Measurements from ENCODE around the gene SFTPA2. TPM values are rescaled to one million over a fixed set of nuclear protein-coding genes. Genes with fewer than 3 reads are reported as not detected.
"Not testable (repeated sequence)": the region's sequence is repeated elsewhere in the genome, so short reads cannot be mapped to it uniquely, and the experiment has no call there.

The SFTPA2 gene
- not detected in 2 replicates for total RNA-seq

- Mint-ChIP-seq H3K27ac (no peak within 1 kb of the TSS), H3K9me3 (no peaks in the 10 kb centered on the region), H3K4me1 (ENCODE audit: low read depth) (no peaks in the 10 kb centered on the region), H3K4me3 (ENCODE audit: low read depth) (no peak within 1 kb of the TSS), H3K27me3 (ENCODE audit: low read depth) (peaks cover 16% of the 10 kb centered on the region), H3K36me3 (ENCODE audit: low read depth) (no peaks in the 10 kb centered on the region)
- no peak for DNase-seq (ENCODE audit: low spot score)
- intact Hi-C loops (cut with micrococcal nuclease) = loop anchor here (5.0 kb wide), 1 partner anchor 372 kb away; no protein-coding TSS in a partner anchor
Observed at GRCh38 chr10:79560160-79560709, at the start of gene SFTPA2. Gene SFTPA2 (minus strand): TSS chr10:79560407. CDS start chr10:79559483, 924 bp downstream.

GRCh38 chr10:79608505-79609375 is 48.5 kb upstream of the SFTPA2 start:
- Mint-ChIP-seq H3K36me3 (ENCODE audit: low read depth) (no peaks in the 10 kb centered on the region), H3K4me3 (ENCODE audit: low read depth) (no peak overlapping the region), H3K27me3 (ENCODE audit: low read depth) (peaks cover 6% of the 10 kb centered on the region), H3K4me1 (ENCODE audit: low read depth) (no peaks in the 10 kb centered on the region), H3K9me3 (no peaks in the 10 kb centered on the region), H3K27ac (no peak overlapping the region)
- DNase-seq (ENCODE audit: low spot score) = no peak
- intact Hi-C loops (cut with micrococcal nuclease) = loop anchor here (1.0 kb wide), 1 partner anchor 71 kb away; no protein-coding TSS in a partner anchor

GRCh38 chr10:79605308-79605707 is 45.1 kb upstream of the SFTPA2 start:
- DNase-seq (ENCODE audit: low spot score) = no peak
- Mint-ChIP-seq H3K4me1 (ENCODE audit: low read depth) (no peaks in the 10 kb centered on the region), H3K27me3 (ENCODE audit: low read depth) (peaks cover 9% of the 10 kb centered on the region), H3K4me3 (ENCODE audit: low read depth) (no peak overlapping the region), H3K27ac (no peak overlapping the region), H3K9me3 (no peaks in the 10 kb centered on the region), H3K36me3 (ENCODE audit: low read depth) (no peaks in the 10 kb centered on the region)
- intact Hi-C loops (cut with micrococcal nuclease) = no loop called here

- Mint-ChIP-seq H3K4me1 (ENCODE audit: low read depth) (no peaks in the 10 kb centered on the region), H3K36me3 (ENCODE audit: low read depth) (no peaks in the 10 kb centered on the region), H3K4me3 (ENCODE audit: low read depth) (no peak overlapping the region), H3K9me3 (no peaks in the 10 kb centered on the region), H3K27ac (no peak overlapping the region), H3K27me3 (ENCODE audit: low read depth) (peaks cover 7% of the 10 kb centered on the region)
- intact Hi-C loops (cut with micrococcal nuclease) = no loop called here
- DNase-seq (ENCODE audit: low spot score) = no peak
Observed at GRCh38 chr10:79604294-79604693, 44.1 kb upstream of the SFTPA2 start.

- Mint-ChIP-seq H3K27me3 (ENCODE audit: low read depth) (peaks cover 9% of the 10 kb centered on the region), H3K36me3 (ENCODE audit: low read depth) (no peaks in the 10 kb centered on the region), H3K27ac (no peak overlapping the region), H3K4me3 (ENCODE audit: low read depth) (no peak overlapping the region), H3K9me3 (peaks cover 8% of the 10 kb centered on the region), H3K4me1 (ENCODE audit: low read depth) (no peaks in the 10 kb centered on the region)
- intact Hi-C loops (cut with micrococcal nuclease) = no loop called here
- no peak for DNase-seq (ENCODE audit: low spot score)
Observed at GRCh38 chr10:79602953-79603352, 42.7 kb upstream of the SFTPA2 start.

- H3K36me3 Mint-ChIP-seq (ENCODE audit: low read depth) = no peaks in the 10 kb centered on the region
- intact Hi-C loops (cut with micrococcal nuclease) = no loop called here
Observed at GRCh38 chr10:79601939-79602338, 41.7 kb upstream of the SFTPA2 start.

GRCh38 chr10:79599644-79600043 is 39.4 kb upstream of the SFTPA2 start:
- H3K27ac Mint-ChIP-seq; intact Hi-C loops (cut with micrococcal nuclease); H3K4me3 Mint-ChIP-seq (ENCODE audit: low read depth); DNase-seq (ENCODE audit: low spot score); H3K4me1 Mint-ChIP-seq (ENCODE audit: low read depth); H3K36me3 Mint-ChIP-seq (ENCODE audit: low read depth); H3K27me3 Mint-ChIP-seq (ENCODE audit: low read depth): not testable (repeated sequence)
- peaks cover 22% of the 10 kb centered on the region for H3K9me3 Mint-ChIP-seq

More at GRCh38 chr10:79601939-79602338, 41.7 kb upstream of the SFTPA2 start:
- H3K4me3 Mint-ChIP-seq (ENCODE audit: low read depth) = no peak overlapping the region
- DNase-seq (ENCODE audit: low spot score) = no peak
- no peaks in the 10 kb centered on the region for H3K4me1 Mint-ChIP-seq (ENCODE audit: low read depth)
- peaks cover 5% of the 10 kb centered on the region for H3K27me3 Mint-ChIP-seq (ENCODE audit: low read depth)
- no peak overlapping the region for H3K27ac Mint-ChIP-seq
- peaks cover 18% of the 10 kb centered on the region for H3K9me3 Mint-ChIP-seq

- intact Hi-C loops (cut with micrococcal nuclease) = no loop called here
- H3K27me3 Mint-ChIP-seq (ENCODE audit: low read depth) = peaks cover 10% of the 10 kb centered on the region
- H3K9me3 Mint-ChIP-seq = peaks cover 22% of the 10 kb centered on the region
- no peak overlapping the region for H3K27ac Mint-ChIP-seq
- H3K4me3 Mint-ChIP-seq (ENCODE audit: low read depth) = no peak overlapping the region
- no peak for DNase-seq (ENCODE audit: low spot score)
- H3K4me1 Mint-ChIP-seq (ENCODE audit: low read depth) = no peaks in the 10 kb centered on the region
- H3K36me3 Mint-ChIP-seq (ENCODE audit: low read depth) = no peaks in the 10 kb centered on the region
Observed at GRCh38 chr10:79595510-79595909, 35.3 kb upstream of the SFTPA2 start.

- H3K36me3 Mint-ChIP-seq (ENCODE audit: low read depth); DNase-seq (ENCODE audit: low spot score); H3K4me3 Mint-ChIP-seq (ENCODE audit: low read depth); H3K4me1 Mint-ChIP-seq (ENCODE audit: low read depth); intact Hi-C loops (cut with micrococcal nuclease); H3K27ac Mint-ChIP-seq: not testable (repeated sequence)
- Mint-ChIP-seq H3K9me3 (peaks cover 22% of the 10 kb centered on the region), H3K27me3 (ENCODE audit: low read depth) (peaks cover 12% of the 10 kb centered on the region)
Observed at GRCh38 chr10:79594565-79594964, 34.4 kb upstream of the SFTPA2 start.

GRCh38 chr10:79593377-79593776 is 33.2 kb upstream of the SFTPA2 start:
- DNase-seq (ENCODE audit: low spot score) = no peak

GRCh38 chr10:79588800-79589199 is 28.6 kb upstream of the SFTPA2 start:
- H3K36me3 Mint-ChIP-seq (ENCODE audit: low read depth) = no peaks in the 10 kb centered on the region
- no peak for DNase-seq (ENCODE audit: low spot score)
- no peaks in the 10 kb centered on the region for H3K4me1 Mint-ChIP-seq (ENCODE audit: low read depth)
- H3K27me3 Mint-ChIP-seq (ENCODE audit: low read depth) = peaks cover 21% of the 10 kb centered on the region
- intact Hi-C loops (cut with micrococcal nuclease) = no loop called here
- no peaks in the 10 kb centered on the region for H3K9me3 Mint-ChIP-seq
- no peak overlapping the region for H3K4me3 Mint-ChIP-seq (ENCODE audit: low read depth)
- no peak overlapping the region for H3K27ac Mint-ChIP-seq

More at GRCh38 chr10:79593377-79593776, 33.2 kb upstream of the SFTPA2 start:
- Mint-ChIP-seq H3K4me3 (ENCODE audit: low read depth) (no peak overlapping the region), H3K4me1 (ENCODE audit: low read depth) (no peaks in the 10 kb centered on the region), H3K27me3 (ENCODE audit: low read depth) (peaks cover 19% of the 10 kb centered on the region), H3K27ac (no peak overlapping the region), H3K36me3 (ENCODE audit: low read depth) (no peaks in the 10 kb centered on the region), H3K9me3 (peaks cover 18% of the 10 kb centered on the region)
- intact Hi-C loops (cut with micrococcal nuclease) = no loop called here

- H3K27me3 Mint-ChIP-seq (ENCODE audit: low read depth) = peaks cover 21% of the 10 kb centered on the region
- intact Hi-C loops (cut with micrococcal nuclease) = no loop called here
Observed at GRCh38 chr10:79586933-79587332, 26.7 kb upstream of the SFTPA2 start.

GRCh38 chr10:79585870-79586527 is 25.8 kb upstream of the SFTPA2 start:
- Mint-ChIP-seq H3K27me3 (ENCODE audit: low read depth) (peaks cover 20% of the 10 kb centered on the region), H3K36me3 (ENCODE audit: low read depth) (no peaks in the 10 kb centered on the region), H3K4me3 (ENCODE audit: low read depth) (no peak overlapping the region), H3K9me3 (no peaks in the 10 kb centered on the region), H3K27ac (no peak overlapping the region), H3K4me1 (ENCODE audit: low read depth) (no peaks in the 10 kb centered on the region)
- intact Hi-C loops (cut with micrococcal nuclease) = no loop called here
- no peak for DNase-seq (ENCODE audit: low spot score)

More at GRCh38 chr10:79586933-79587332, 26.7 kb upstream of the SFTPA2 start:
- DNase-seq (ENCODE audit: low spot score) = no peak
- Mint-ChIP-seq H3K27ac (no peak overlapping the region), H3K4me3 (ENCODE audit: low read depth) (no peak overlapping the region), H3K36me3 (ENCODE audit: low read depth) (no peaks in the 10 kb centered on the region), H3K9me3 (no peaks in the 10 kb centered on the region), H3K4me1 (ENCODE audit: low read depth) (no peaks in the 10 kb centered on the region)

All from activated T-helper 2 cell treated with anti-CD3 and anti-CD28 coated beads, Interferon-gamma antibody, Interleukin-2, Interleukin-4, amounts not matched to agents 10 μg/mL and 5 μg/mL and 100 μg/mL, durations not matched to agents 14 hours and 24 hours and 36 hours (primary cell).